GM12891 (cell line): ENCODE results near the gene ATCAY.
"Not testable (repeated sequence)": the region's sequence is repeated elsewhere in the genome, so short reads cannot be mapped to it uniquely, and the experiment has no call there.

Experiments
- DNase-seq: peaks from one replicate; pipeline ENCODE4 v3.0.0; 2011; ENCODE audit warnings: low spot score; ENCODE audit not compliant: insufficient read length
- FAIRE-seq: peaks from 2 replicates; lab custom pipeline; 2011; peaks lifted over from hg19 to GRCh38; lab: Jason Lieb, UNC
- PAX5 ChIP-seq: IDR thresholded peaks from 2 replicates; pipeline ENCODE4 v1.6.1; 2011; ENCODE audit warnings: low read length, moderate library complexity, mild to moderate bottlenecking; ENCODE audit not compliant: insufficient read depth, severe bottlenecking
- POLR2A ChIP-seq: IDR thresholded peaks from 2 replicates; pipeline ENCODE4 v1.6.1; 2011; ENCODE audit warnings: low read depth, low read length, control low read depth
- POLR2AphosphoS5 ChIP-seq: IDR thresholded peaks from 2 replicates; pipeline ENCODE4 v1.6.1; 2011; ENCODE audit warnings: low read depth, low read length, control low read depth
- POU2F2 ChIP-seq: IDR thresholded peaks from 2 replicates; pipeline ENCODE4 v1.6.1; 2011; ENCODE audit warnings: low read depth, mild to moderate bottlenecking, control low read depth, low read length, moderate library complexity
- SPI1 ChIP-seq: IDR thresholded peaks from 2 replicates; pipeline ENCODE4 v1.6.1; 2011; ENCODE audit warnings: low read depth, low read length, control low read depth
- TAF1 ChIP-seq: IDR thresholded peaks from 2 replicates; pipeline ENCODE4 v1.6.1; 2011; ENCODE audit warnings: low read depth, low read length, control low read depth

Gene ATCAY

GRCh38 chr19:3914199-3914598 is 33.7 kb downstream of the ATCAY start:
- TF ChIP-seq POLR2A (no peak), SPI1 (no peak), PAX5 (no peak), POU2F2 (no peak), TAF1 (no peak), POLR2AphosphoS5 (no peak)
- FAIRE-seq, result no peak
- DNase-seq, result no peak

DNA sequence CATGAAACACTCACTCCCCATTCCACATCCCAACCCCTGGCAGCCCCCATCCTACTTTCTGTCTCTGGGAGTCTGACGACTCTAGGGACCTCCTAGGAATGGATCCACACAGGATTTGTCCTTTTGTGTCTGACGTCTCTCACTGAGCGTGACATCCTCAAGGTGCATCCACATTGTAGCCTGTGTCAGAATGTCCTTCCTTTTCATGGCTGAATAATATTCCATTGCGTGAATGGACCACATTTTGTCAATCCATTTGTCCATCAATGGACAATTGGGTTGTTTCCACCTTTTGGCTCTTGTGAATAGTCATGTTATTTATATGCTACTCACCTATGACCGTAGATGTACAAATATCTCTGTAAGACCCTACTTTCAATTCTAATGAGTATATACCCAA is 35.5 kb downstream of the ATCAY start:
- FAIRE-seq, result no peak
- TF ChIP-seq TAF1, result no peak
- TF ChIP-seq PAX5, result no peak
- TF ChIP-seq POU2F2, result no peak
- no peak for TF ChIP-seq POLR2A
- TF ChIP-seq POLR2AphosphoS5, result no peak
- no peak for TF ChIP-seq SPI1
- DNase-seq, result no peak

GRCh38 chr19:3919793-3920192 is 39.3 kb downstream of the ATCAY start:
- DNase-seq (no peak), FAIRE-seq (no peak)
- TF ChIP-seq POLR2A (no peak), POU2F2 (no peak), TAF1 (no peak), POLR2AphosphoS5 (no peak), SPI1 (no peak), PAX5 (no peak)

- TF ChIP-seq PAX5, result no peak
- no peak for TF ChIP-seq POLR2A
- no peak for TF ChIP-seq POLR2AphosphoS5
- TF ChIP-seq SPI1, result no peak
- TF ChIP-seq TAF1, result no peak
- no peak for TF ChIP-seq POU2F2
- FAIRE-seq (no peak), DNase-seq (no peak)
Measured at GRCh38 chr19:3923096-3923758, 42.7 kb downstream of the ATCAY start.

- no peak for DNase-seq
- no peak for TF ChIP-seq TAF1
- no peak for TF ChIP-seq POLR2A
- no peak for TF ChIP-seq SPI1
- no peak for TF ChIP-seq POU2F2
- no peak for TF ChIP-seq PAX5
- FAIRE-seq, result no peak
Measured at GRCh38 chr19:3923912-3924311, 43.4 kb downstream of the ATCAY start.

GRCh38 chr19:3931041-3931440 is 50.6 kb downstream of the ATCAY start:
- TF ChIP-seq TAF1 (no peak), POLR2A (no peak), PAX5 (no peak), SPI1 (no peak), POLR2AphosphoS5 (no peak), POU2F2 (no peak)
- FAIRE-seq, result no peak
- DNase-seq, result no peak

DNA sequence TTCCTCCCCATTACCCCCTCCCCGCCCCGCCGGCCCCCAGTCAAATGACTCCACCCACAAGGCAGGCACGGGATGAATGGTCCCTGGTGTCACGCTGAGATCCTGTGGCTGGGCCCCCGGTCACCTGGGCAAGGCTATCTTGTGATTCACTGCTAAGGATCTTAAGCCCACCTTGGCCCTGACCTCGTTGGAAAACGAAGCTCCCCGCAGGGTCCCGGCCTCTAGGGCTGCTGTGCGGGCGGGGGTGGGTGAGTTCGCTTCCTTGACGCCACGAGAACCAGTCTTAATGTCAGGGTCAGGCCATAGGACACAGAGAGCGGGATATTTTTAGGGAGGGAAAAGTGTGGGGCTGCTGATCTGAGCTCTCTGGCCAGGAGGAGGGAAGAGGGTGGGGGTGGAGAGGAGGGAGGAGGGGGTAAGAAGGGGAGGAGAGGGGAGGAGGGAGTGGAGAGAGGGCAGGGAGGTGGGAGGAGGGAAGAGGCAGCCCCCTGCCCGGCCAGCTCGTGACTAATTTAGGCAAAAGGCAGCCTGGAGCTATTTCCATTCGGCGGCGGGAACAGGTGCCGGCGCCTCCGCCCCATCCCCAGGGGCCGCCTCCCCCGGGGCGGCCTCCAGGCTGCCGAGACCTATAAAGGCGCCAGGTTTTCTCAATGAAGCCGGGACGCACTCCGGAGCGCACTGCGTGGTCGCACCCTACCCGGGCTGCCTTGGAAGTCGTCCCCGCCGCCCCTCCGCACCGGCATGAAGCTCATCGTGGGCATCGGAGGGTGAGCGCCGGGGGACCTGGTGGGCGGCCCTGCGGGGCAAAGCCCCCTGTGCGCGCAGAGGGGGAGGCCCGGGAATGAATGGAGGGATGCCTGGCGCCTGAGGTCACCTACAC is 52.7 kb downstream of the ATCAY start, which contains the start of gene NMRK2:
NMRK2 (plus strand) TSS at position 139 of the 880 bp plus-strand sequence; CDS start at position 742, 603 bp downstream.
- FAIRE-seq, result no peak
- TF ChIP-seq SPI1 (no peak), POLR2AphosphoS5 (no peak), TAF1 (no peak), POU2F2 (no peak), POLR2A (no peak), PAX5 (no peak)

GRCh38 chr19:3936506-3937442 is 56.3 kb downstream of the ATCAY start:
- FAIRE-seq (no peak), DNase-seq (no peak)
- TF ChIP-seq SPI1 (no peak), PAX5 (no peak), POLR2A (no peak), POU2F2 (no peak), POLR2AphosphoS5 (no peak), TAF1 (no peak)

More for the DNA sequence above, 52.7 kb downstream of the ATCAY start, which contains the start of gene NMRK2:
- no peak for DNase-seq

DNA sequence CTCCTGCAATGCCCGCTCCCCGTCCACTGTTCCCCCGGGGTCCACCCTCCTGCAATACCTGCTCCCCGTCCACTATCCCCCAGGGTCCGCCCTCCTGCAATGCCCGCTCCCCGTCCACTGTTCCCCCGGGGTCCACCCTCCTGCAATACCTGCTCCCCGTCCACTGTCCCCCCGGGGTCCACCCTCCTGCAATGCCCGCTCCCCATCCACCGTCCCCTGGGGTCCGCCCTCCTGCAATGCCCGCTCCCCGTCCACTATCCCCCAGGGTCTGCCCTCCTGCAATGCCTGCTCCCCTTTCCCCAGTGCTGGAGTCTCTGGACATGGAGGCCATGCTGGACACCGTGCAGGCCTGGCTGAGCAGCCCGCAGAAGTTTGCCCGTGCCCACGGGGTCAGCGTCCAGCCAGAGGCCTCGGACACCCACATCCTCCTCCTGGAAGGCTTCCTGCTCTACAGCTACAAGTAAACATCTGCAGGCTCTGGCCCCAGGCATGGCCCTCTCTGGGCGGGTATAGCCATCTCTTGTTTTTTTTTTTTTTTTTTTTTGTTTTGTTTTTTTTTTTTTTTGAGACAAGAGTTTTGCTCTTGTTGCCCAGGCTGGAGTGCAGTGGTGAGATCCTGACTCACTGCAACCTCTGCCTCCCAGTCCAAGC is 57.9 kb downstream of the ATCAY start:
- not testable (repeated sequence) for FAIRE-seq, DNase-seq
